GM12874 (cell line): Measurements from ENCODE around the gene PHC3.

Source experiments
- CTCF ChIP-seq: IDR thresholded peaks from 2 replicates; pipeline ENCODE4 v1.5.1; 2011; ENCODE audit warnings: low read depth, mild to moderate bottlenecking, control low read depth, low read length, moderate library complexity; ENCODE audit not compliant: insufficient read depth

PHC3 gene

GRCh38 chr3:170062769-170063168, 118.8 kb downstream of the PHC3 start:
- peak; percentile 26; the same call in 1 of the 2 replicates for TF ChIP-seq CTCF

GRCh38 chr3:170062068-170062467, 119.5 kb downstream of the PHC3 start:
- TF ChIP-seq CTCF, result no peak

GRCh38 chr3:170059447-170059846, 122.1 kb downstream of the PHC3 start:
- TF ChIP-seq CTCF, result no peak

GRCh38 chr3:170058127-170058526, 123.4 kb downstream of the PHC3 start:
- TF ChIP-seq CTCF, result no peak

GRCh38 chr3:170057550-170057949, 124.0 kb downstream of the PHC3 start:
- TF ChIP-seq CTCF, result no peak

GRCh38 chr3:170056710-170057454, 124.7 kb downstream of the PHC3 start:
- TF ChIP-seq CTCF, result no peak

- no peak for TF ChIP-seq CTCF
These were observed 126.3 kb downstream of the PHC3 start for GRCh38 chr3:170055209-170055608.

GRCh38 chr3:170054204-170054603, 127.3 kb downstream of the PHC3 start:
- peak; percentile 49 for TF ChIP-seq CTCF
